Endothelial cell of umbilical vein (primary cell): Measurements from ENCODE around the gene RAD23B. TPM values are rescaled to one million over a fixed set of nuclear protein-coding genes. Genes with fewer than 3 reads are reported as not detected.

Source experiments
- BruUV-seq: library from RNA; stranded (reverse); fragments of 400-500 nt; replicated peaks from 2 replicates; lab custom pipeline; 2021; lab: Mats Ljungman, UMichigan
- CTCF ChIA-PET: fragments of 300-600, 350-600 bp; sonication (Branson Sonifier 250); formaldehyde crosslinking; loops from one replicate; lab custom pipeline; 2021; ENCODE audit warnings: antibody characterized with exemption, inconsistent platforms; lab: Charles Lee
- POLR2A ChIA-PET: fragments of 300-600, 350-600 bp; sonication (Branson Sonifier 250); formaldehyde crosslinking; loops from one replicate; lab custom pipeline; 2021; ENCODE audit warnings: antibody characterized with exemption, inconsistent platforms; lab: Charles Lee
- DNase-seq: peaks from one replicate; pipeline ENCODE4 v3.0.0-alpha.2; 2011; ENCODE audit warnings: low read depth, low spot score
- FAIRE-seq: peaks from 2 replicates; lab custom pipeline; 2011; peaks lifted over from hg19 to GRCh38; lab: Jason Lieb, UNC
- H2AFZ ChIP-seq: 2 replicates; pipeline ENCODE4 v1.6.0; 2012; ENCODE audit warnings: low read depth, low read length, control low read depth, inconsistent platforms
- H3K27ac ChIP-seq: 2 replicates; pipeline ENCODE4 v1.5.1; 2011; ENCODE audit warnings: low read depth, mild to moderate bottlenecking, control low read depth, low read length, moderate library complexity; ENCODE audit not compliant: insufficient read depth
- H3K27me3 ChIP-seq, 2 experiments: 2 replicates each; pipeline versions ENCODE4 v1.6.0 to v1.6.1; 2011; ENCODE audit warnings: low read length in 2 of 2, mixed read lengths in 1 of 2; ENCODE audit not compliant: control insufficient read depth in 2 of 2, insufficient read depth in 2 of 2
- H3K36me3 ChIP-seq, 2 experiments: 2 replicates in 1 of 2; 3 replicates in 1 of 2; pipeline ENCODE4 v1.5.1; 2011; ENCODE audit warnings: low read length in 2 of 2, mild to moderate bottlenecking in 1 of 2, moderate library complexity in 1 of 2; ENCODE audit not compliant: control insufficient read depth in 2 of 2, insufficient read depth in 2 of 2; ENCODE audit errors: extremely low read depth in 1 of 2
- H3K4me1 ChIP-seq: 3 replicates; pipeline ENCODE4 v1.5.1; 2011; ENCODE audit warnings: mild to moderate bottlenecking, low read length; ENCODE audit not compliant: control insufficient read depth, insufficient read depth; ENCODE audit errors: extremely low read depth
- H3K4me2 ChIP-seq: 2 replicates; pipeline ENCODE4 v1.6.1; 2011; ENCODE audit warnings: low read length, control low read depth, mixed read lengths; ENCODE audit not compliant: insufficient read depth
- H3K4me3 ChIP-seq, 3 experiments: fragments of 200-600 bp in 1 of 3; sonication (generic), shearing (Covaris generic) in 1 of 3; replicated peaks in 1 of 3; 2 replicates each; pipeline ENCODE4 v1.5.1; 2011 to 2016; ENCODE audit warnings: control low read depth in 3 of 3, low read length in 3 of 3, mild to moderate bottlenecking in 2 of 3, inconsistent platforms in 1 of 3, low read depth in 1 of 3, moderate library complexity in 1 of 3; ENCODE audit not compliant: insufficient read depth in 1 of 3
- H3K79me2 ChIP-seq: 2 replicates; pipeline ENCODE4 v1.6.0; 2012; ENCODE audit warnings: low read length, inconsistent platforms; ENCODE audit not compliant: control insufficient read depth, insufficient read depth
- H3K9ac ChIP-seq: replicated peaks from 2 replicates; pipeline ENCODE3; 2011; ENCODE audit warnings: low read length, control low read depth; ENCODE audit not compliant: insufficient read depth; ENCODE audit errors: extremely low read depth
- H3K9me1 ChIP-seq: replicated peaks from 3 replicates; pipeline ENCODE4 v1.6.0; 2011; ENCODE audit warnings: mild to moderate bottlenecking, low read length; ENCODE audit not compliant: control insufficient read depth, insufficient read depth; ENCODE audit errors: extremely low read depth
- H3K9me3 ChIP-seq: replicated peaks from 2 replicates; pipeline ENCODE4 v1.5.1; 2012; ENCODE audit warnings: low read length, inconsistent platforms; ENCODE audit not compliant: control insufficient read depth, insufficient read depth
- H4K20me1 ChIP-seq: replicated peaks from 2 replicates; pipeline ENCODE3; 2011; ENCODE audit warnings: mild to moderate bottlenecking, low read length; ENCODE audit not compliant: control insufficient read depth, insufficient read depth; ENCODE audit errors: extremely low read depth
- CTCF ChIP-seq, 2 donors: IDR thresholded peaks; 1 replicate in 1 of 2; 2 replicates in 1 of 2; pipeline ENCODE4 v1.5.1; 2011; ENCODE audit warnings: low read length in 2 of 2, mild to moderate bottlenecking in 2 of 2, moderate library complexity in 2 of 2, control low read depth in 1 of 2, inconsistent platforms in 1 of 2, low read depth in 1 of 2; ENCODE audit not compliant: insufficient read depth in 1 of 2; ENCODE audit errors: extremely low read depth in 1 of 2
- EZH2 ChIP-seq: IDR thresholded peaks from 2 replicates; pipeline ENCODE4 v1.6.1; 2012; ENCODE audit warnings: borderline replicate concordance, low read depth, mild to moderate bottlenecking, moderate library complexity, low read length, inconsistent platforms; ENCODE audit not compliant: severe bottlenecking
- FOS ChIP-seq: IDR thresholded peaks from 2 replicates; pipeline ENCODE4 v1.6.1; 2011; ENCODE audit warnings: mild to moderate bottlenecking, low read length, moderate library complexity, borderline replicate concordance; ENCODE audit not compliant: insufficient read depth
- GATA2 ChIP-seq: IDR thresholded peaks from 2 replicates; pipeline ENCODE4 v1.7.0; 2011; ENCODE audit warnings: low read depth, mild to moderate bottlenecking, moderate library complexity, mixed read lengths, low read length; ENCODE audit not compliant: insufficient read length, insufficient read depth
- JUN ChIP-seq: IDR thresholded peaks from 2 replicates; pipeline ENCODE4 v1.6.1; 2011; ENCODE audit warnings: borderline replicate concordance, low read depth; ENCODE audit not compliant: insufficient read length, insufficient read depth
- MAX ChIP-seq: IDR thresholded peaks from 2 replicates; pipeline ENCODE4 v1.6.1; 2011; ENCODE audit not compliant: insufficient read depth, insufficient read length
- MYC ChIP-seq: IDR thresholded peaks from one replicate; pipeline ENCODE4 v1.6.1; 2011; ENCODE audit warnings: mild to moderate bottlenecking, low read depth, low read length
- POLR2A ChIP-seq: IDR thresholded peaks from 2 replicates; pipeline ENCODE4 v1.6.1; 2012; ENCODE audit warnings: low read depth, mild to moderate bottlenecking, control low read depth, low read length
- dilution Hi-C: fragments of 300-500 bp; cut with MboI; formaldehyde crosslinking; loops from one replicate; pipeline ENCODE4 v1.15.0; 2019; ENCODE audit warnings: low sequenced_read_pairs; ENCODE audit not compliant: extremely low pct_ligation_motif_present
- intact Hi-C: fragments of 100-400 bp; cut with micrococcal nuclease; formaldehyde crosslinking; loops from one replicate; pipeline ENCODE4 v1.10.0; 2022
- polyA plus RNA-seq, 4 experiments: library from polyadenylated mRNA; depleted of rRNA in 3 of 4; stranded (reverse) in 3 of 4; unstranded in 1 of 4; fragments of >200 nt; gene quantifications; 2 replicates each; pipeline versions ENCODE4 v1.2.1 to v1.2.3, GENCODE V29; 2011 to 2012; ENCODE audit warnings: missing spikeins in 1 of 4
- total RNA-seq: library from RNA; stranded (reverse); gene quantifications from 2 replicates; pipeline ENCODE4 v1.2.3, GENCODE V29; 2021

The RAD23B gene
- total and polyA plus RNA-seq, 2 donors (not counting 3 experiments of a cell fraction or from before 2014, with no cell fraction given) = 63.8 to 100 TPM

GRCh38 chr9:107260437-107261081 is 22.5 kb upstream of the RAD23B start:
- H3K9me1 ChIP-seq = no peaks in the 10 kb centered on the region
- FAIRE-seq = no peak
- H3K4me3 ChIP-seq = no peak overlapping the region
- no peaks in the 10 kb centered on the region for H3K4me1 ChIP-seq
- H3K9me3 ChIP-seq = no peaks in the 10 kb centered on the region
- H3K79me2 ChIP-seq = no peaks in the 10 kb centered on the region
- H3K27me3 ChIP-seq = peaks cover 0 to 9% of the 10 kb centered on the region in 2 experiments
- no peak overlapping the region for H3K27ac ChIP-seq
- no peak for DNase-seq
- no TSS peak for BruUV-seq
- TF ChIP-seq POLR2A = no peak
- TF ChIP-seq MAX = no peak
- no peak for TF ChIP-seq CTCF (IDR thresholded peaks at IDR 0.05; ENCODE audit: extremely low read depth in 1 of 2, insufficient read depth in 1 of 2, low read depth in 1 of 2, low read length in 2 of 2)
- no peak for TF ChIP-seq MYC
- no peak for TF ChIP-seq GATA2
- no peak for TF ChIP-seq FOS
- TF ChIP-seq EZH2 = no peak
- TF ChIP-seq JUN = no peak
- no peak overlapping the region for H2AFZ ChIP-seq
- H3K36me3 ChIP-seq = no peaks in the 10 kb centered on the region
- dilution Hi-C loops = no loop called here
- H4K20me1 ChIP-seq = no peaks in the 10 kb centered on the region
- intact Hi-C loops = no loop called here
- ChIA-PET CTCF (interaction anchor here (0.7 to 1.9 kb wide), 5 partner anchors 10 to 352 kb away, joined by 3 to 7 read pairs (median 5); no protein-coding TSS in a partner anchor), POLR2A (interaction anchor here (0.5 to 0.6 kb wide), 2 partner anchors 519 to 1425 kb away, joined by 4 read pairs; no protein-coding TSS in a partner anchor)
- no peak overlapping the region for H3K4me2 ChIP-seq
- no peak overlapping the region for H3K9ac ChIP-seq
